Tibial artery (tissue), 4 donors: ENCODE results near the gene DOK7.

Experiments
- DNase-seq, 2 donors: peaks; one replicate each; pipeline ENCODE4 v3.0.0-alpha.2; 2019
- H3K27ac ChIP-seq, 2 donors: fragments of 200-600 bp; sonication (generic) in 1 of 2; 1 replicate in 1 of 2; 2 replicates in 1 of 2; pipeline ENCODE4 v1.5.1; 2018 to 2019; ENCODE audit warnings: mild to moderate bottlenecking in 1 of 2
- H3K27me3 ChIP-seq, 2 donors: fragments of 200-600 bp; sonication (generic) in 1 of 2; one replicate each; pipeline versions ENCODE4 v1.5.1 to v1.6.0; 2016 to 2019
- H3K36me3 ChIP-seq, 3 donors: fragments of 200-600 bp; sonication (generic) in 2 of 3; one replicate each; pipeline ENCODE4 v1.5.1; 2016 to 2019; ENCODE audit warnings: mild to moderate bottlenecking in 2 of 3
- H3K4me1 ChIP-seq, 4 donors: fragments of 200-600 bp; sonication (generic) in 2 of 4; 1 replicate in 3 of 4; 2 replicates in 1 of 4; pipeline ENCODE4 v1.5.1; 2016 to 2019
- H3K4me3 ChIP-seq, 2 donors: fragments of 200-600 bp; sonication (generic) in 1 of 2; 1 replicate in 1 of 2; 2 replicates in 1 of 2; pipeline ENCODE4 v1.5.1; 2018 to 2019; ENCODE audit warnings: mild to moderate bottlenecking in 2 of 2
- H3K9me3 ChIP-seq, 3 donors: fragments of 200-600 bp; sonication (generic) in 1 of 3; one replicate each; pipeline ENCODE4 v1.5.1; 2016 to 2019
- CTCF ChIP-seq, 2 experiments: fragments of 200-600 bp in 1 of 2; fragments of 450-650 bp in 1 of 2; IDR thresholded peaks; one replicate each; pipeline ENCODE4 v1.5.1; 2017 to 2019; ENCODE audit warnings: antibody characterized with exemption in 2 of 2, mild to moderate bottlenecking in 1 of 2, moderate library complexity in 1 of 2
- intact Hi-C: fragments of 100-400 bp; cut with DNase I; formaldehyde crosslinking; loops from one replicate; pipeline ENCODE4 v1.15.0; 2023; ENCODE audit warnings: low total_unique reads

Gene DOK7

DNA sequence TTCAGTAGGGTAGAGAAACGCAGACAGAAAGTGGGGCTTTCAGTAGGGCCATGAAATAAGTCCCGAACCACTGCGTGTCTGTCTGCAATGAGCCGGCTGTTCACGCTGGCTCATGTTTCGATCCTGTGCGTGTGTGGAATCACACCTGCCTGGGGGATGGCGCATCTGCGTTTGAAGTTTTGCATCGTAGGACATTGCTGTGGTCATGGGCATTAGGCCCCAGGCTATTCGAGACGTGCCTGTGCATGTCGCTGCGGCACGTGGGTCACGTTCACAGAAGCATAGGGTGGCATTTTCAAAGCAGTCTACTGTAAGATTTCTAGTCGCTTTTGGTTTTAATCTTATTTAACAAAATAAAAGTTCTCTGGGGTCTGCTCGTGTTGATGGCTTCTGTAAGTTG, 46.8 kb upstream of the DOK7 start:
- no peaks in the 10 kb centered on the region for H3K4me1 ChIP-seq
- H3K9me3 ChIP-seq = no peaks in the 10 kb centered on the region
- peak in 1 of 2 donors; percentile 31 for DNase-seq
- intact Hi-C loops = no loop called here
- no peak overlapping the region for H3K27ac ChIP-seq
- no peak overlapping the region for H3K4me3 ChIP-seq
- peaks cover 12 to 51% (median 21%) of the 10 kb centered on the region in 3 donors for H3K36me3 ChIP-seq
- no peak for TF ChIP-seq CTCF (IDR thresholded peaks at IDR 0.05)
- no peaks in the 10 kb centered on the region for H3K27me3 ChIP-seq

DNA sequence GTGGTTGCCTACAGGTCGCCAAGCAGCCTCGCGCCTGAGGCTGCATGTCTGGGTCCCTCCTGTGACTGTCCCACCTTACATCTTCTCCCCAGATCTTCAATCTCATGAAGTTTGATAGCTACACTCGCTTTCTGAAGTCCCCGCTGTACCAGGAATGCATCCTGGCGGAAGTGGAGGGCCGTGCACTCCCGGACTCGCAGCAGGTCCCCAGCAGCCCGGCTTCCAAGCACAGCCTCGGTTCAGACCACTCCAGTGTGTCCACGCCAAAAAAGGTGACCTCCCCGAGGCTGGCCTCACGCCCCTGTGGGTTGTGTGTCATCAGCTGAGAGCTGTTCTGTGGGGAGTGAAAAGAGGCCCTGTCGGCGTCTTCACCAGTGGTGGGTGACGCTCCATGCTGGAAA, 46.3 kb upstream of the DOK7 start:
- intact Hi-C loops = no loop called here
- Histone ChIP-seq H3K9me3 (no peaks in the 10 kb centered on the region), H3K36me3 (peaks cover 12 to 57% (median 21%) of the 10 kb centered on the region in 3 donors), H3K27ac (no peak overlapping the region), H3K27me3 (no peaks in the 10 kb centered on the region), H3K4me3 (no peak overlapping the region), H3K4me1 (no peaks in the 10 kb centered on the region)
- peak in 1 of 2 donors; percentile 54 for DNase-seq
- TF ChIP-seq CTCF (IDR thresholded peaks at IDR 0.05) = no peak

DNA sequence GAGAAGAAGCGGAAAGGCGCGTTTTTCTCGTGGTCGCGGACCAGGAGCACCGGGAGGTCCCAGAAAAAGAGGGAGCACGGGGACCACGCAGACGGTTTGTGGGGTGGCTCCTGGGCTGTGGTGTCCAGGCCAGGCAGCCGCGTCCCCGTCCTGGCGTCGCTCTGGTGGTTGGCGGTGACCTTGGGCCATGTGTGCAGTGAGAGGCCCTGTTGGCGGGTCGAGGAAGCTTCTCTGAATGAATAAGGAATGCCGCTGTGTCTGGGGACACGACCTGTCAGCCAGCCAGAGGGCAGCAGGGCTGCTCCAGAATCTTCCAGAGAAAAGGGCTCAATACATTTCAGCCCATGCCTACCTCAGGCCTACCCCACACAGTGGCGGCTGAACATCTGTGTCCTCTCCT, 45.7 kb upstream of the DOK7 start:
- Histone ChIP-seq H3K27ac (no peak overlapping the region), H3K4me3 (no peak overlapping the region), H3K27me3 (no peaks in the 10 kb centered on the region), H3K9me3 (no peaks in the 10 kb centered on the region), H3K4me1 (no peaks in the 10 kb centered on the region), H3K36me3 (peaks cover 12 to 63% (median 25%) of the 10 kb centered on the region in 3 donors)
- peak in 1 of 2 donors; percentile 47 for DNase-seq
- TF ChIP-seq CTCF (IDR thresholded peaks at IDR 0.05) = no peak
- intact Hi-C loops = no loop called here

- intact Hi-C loops = no loop called here
- no peak for TF ChIP-seq CTCF (IDR thresholded peaks at IDR 0.05)
- Histone ChIP-seq H3K4me1 (no peaks in the 10 kb centered on the region), H3K9me3 (no peaks in the 10 kb centered on the region), H3K36me3 (peaks cover 12 to 70% (median 33%) of the 10 kb centered on the region in 3 donors), H3K27ac (no peak overlapping the region), H3K4me3 (no peak overlapping the region), H3K27me3 (no peaks in the 10 kb centered on the region)
- DNase-seq = peak in 1 of 2 donors; percentile 50
Observed at GRCh38 chr4:3418029-3418762, 44.9 kb upstream of the DOK7 start.

GRCh38 chr4:3419836-3420605, 43.1 kb upstream of the DOK7 start:
- no peak for TF ChIP-seq CTCF (IDR thresholded peaks at IDR 0.05)
- H3K27me3 ChIP-seq = no peaks in the 10 kb centered on the region
- DNase-seq = peak in 1 of 2 donors; percentile 40

More at GRCh38 chr4:3419836-3420605, 43.1 kb upstream of the DOK7 start:
- H3K36me3 ChIP-seq = peaks cover 19 to 89% (median 46%) of the 10 kb centered on the region in 3 donors
- intact Hi-C loops = loop anchor here (10.0 kb wide), 1 partner anchor 55 kb away; no protein-coding TSS in a partner anchor
- no peaks in the 10 kb centered on the region for H3K9me3 ChIP-seq
- H3K4me3 ChIP-seq = no peak overlapping the region
- H3K4me1 ChIP-seq = no peaks in the 10 kb centered on the region
- no peak overlapping the region for H3K27ac ChIP-seq
